ENCODE data around the gene EPG5.

Gene EPG5

GRCh38 chr18:45889419-45890064, 77.6 kb downstream of the EPG5 start:
- H3K27ac ChIP-seq (ENCODE audit: low read depth, low read length): no peak overlapping the region
- no peak overlapping the region for H2AFZ ChIP-seq (ENCODE audit: insufficient read depth, low read length, poor library complexity)
- no peak overlapping the region for H4K91ac ChIP-seq (ENCODE audit: low read depth, low read length)
- H3K27me3 ChIP-seq (ENCODE audit: insufficient read depth, low read length): no peaks in the 10 kb centered on the region
- no peaks in the 10 kb centered on the region for H3K79me2 ChIP-seq (ENCODE audit: control insufficient read depth, insufficient read depth, low read length, poor library complexity)
- peaks cover 2 to 3% of the 10 kb centered on the region in 2 experiments for H3K36me3 ChIP-seq (ENCODE audit: control insufficient read depth in 1 of 2, insufficient read depth in 2 of 2, low read length in 2 of 2)
- no peak overlapping the region for H3K18ac ChIP-seq (ENCODE audit: low read length)
- H3K4me2 ChIP-seq (ENCODE audit: low read length): no peak overlapping the region
- H3K23ac ChIP-seq (ENCODE audit: low read length): no peak overlapping the region
- no peak overlapping the region for H3K14ac ChIP-seq (ENCODE audit: low read length)
- no peak overlapping the region for H4K12ac ChIP-seq (ENCODE audit: low read depth, low read length)
- no peaks in the 10 kb centered on the region for H3K9me3 ChIP-seq (ENCODE audit: insufficient read depth, low read depth, low read length)
- no peak overlapping the region for H2BK12ac ChIP-seq (ENCODE audit: low read length)
- no peak overlapping the region for H4K8ac ChIP-seq (ENCODE audit: low read depth, low read length)
- no peak overlapping the region for H3K9ac ChIP-seq (ENCODE audit: low read length)
- WGBS (ENCODE audit: extremely low coverage, insufficient coverage, insufficient read length): no CpG with 5 or more reads among the region's 3 CpGs
- no peak overlapping the region for H2BK120ac ChIP-seq (ENCODE audit: insufficient read depth, low read length, poor library complexity)
- no peaks in the 10 kb centered on the region for H3K4me1 ChIP-seq (ENCODE audit: control insufficient read depth in 1 of 2, insufficient read depth in 2 of 2, low read length in 2 of 2)
- no peak overlapping the region for H3K4ac ChIP-seq (ENCODE audit: low read depth, low read length)
- no peak for DNase-seq
- no peaks in the 10 kb centered on the region for H3K79me1 ChIP-seq (ENCODE audit: low read length)
- no peak overlapping the region for H2AK5ac ChIP-seq (ENCODE audit: low read length)
- no peak overlapping the region for H3K4me3 ChIP-seq (ENCODE audit: low read depth, low read length)
- H2BK5ac ChIP-seq (ENCODE audit: low read depth, low read length, poor library complexity): no peak overlapping the region

- Histone ChIP-seq H4K12ac (ENCODE audit: low read depth, low read length) (no peak overlapping the region), H3K4me3 (ENCODE audit: low read depth, low read length) (no peak overlapping the region), H3K36me3 (ENCODE audit: control insufficient read depth in 1 of 2, insufficient read depth in 2 of 2, low read length in 2 of 2) (peaks cover 5% of the 10 kb centered on the region in 2 experiments), H3K9ac (ENCODE audit: low read length) (no peak overlapping the region), H2AFZ (ENCODE audit: insufficient read depth, low read length, poor library complexity) (no peak overlapping the region), H4K91ac (ENCODE audit: low read depth, low read length) (no peak overlapping the region), H3K27me3 (ENCODE audit: insufficient read depth, low read length) (no peaks in the 10 kb centered on the region), H3K79me1 (ENCODE audit: low read length) (no peaks in the 10 kb centered on the region), H3K4ac (ENCODE audit: low read depth, low read length) (no peak overlapping the region), H3K9me3 (ENCODE audit: insufficient read depth, low read depth, low read length) (no peaks in the 10 kb centered on the region), H3K4me2 (ENCODE audit: low read length) (no peak overlapping the region), H3K23ac (ENCODE audit: low read length) (no peak overlapping the region), H2BK12ac (ENCODE audit: low read length) (no peak overlapping the region), H2AK5ac (ENCODE audit: low read length) (no peak overlapping the region), H2BK120ac (ENCODE audit: insufficient read depth, low read length, poor library complexity) (no peak overlapping the region), H3K79me2 (ENCODE audit: control insufficient read depth, insufficient read depth, low read length, poor library complexity) (no peaks in the 10 kb centered on the region), H3K18ac (ENCODE audit: low read length) (no peak overlapping the region), H2BK5ac (ENCODE audit: low read depth, low read length, poor library complexity) (no peak overlapping the region), H4K8ac (ENCODE audit: low read depth, low read length) (no peak overlapping the region), H3K14ac (ENCODE audit: low read length) (no peak overlapping the region), H3K4me1 (ENCODE audit: control insufficient read depth in 1 of 2, insufficient read depth in 2 of 2, low read length in 2 of 2) (no peaks in the 10 kb centered on the region), H3K27ac (ENCODE audit: low read depth, low read length) (no peak overlapping the region)
- no CpG with 5 or more reads among the region's 5 CpGs for WGBS (ENCODE audit: extremely low coverage, insufficient coverage, insufficient read length)
- DNase-seq: peak; percentile 22 to 62
Measured at GRCh38 chr18:45887585-45887984, 79.5 kb downstream of the EPG5 start.

- H3K4me1 ChIP-seq (ENCODE audit: control insufficient read depth in 1 of 2, insufficient read depth in 2 of 2, low read length in 2 of 2): no peaks in the 10 kb centered on the region
- H3K4me3 ChIP-seq (ENCODE audit: low read depth, low read length): peak overlapping the region; percentile 43
- H2BK5ac ChIP-seq (ENCODE audit: low read depth, low read length, poor library complexity): no peak overlapping the region
- no peaks in the 10 kb centered on the region for H3K79me1 ChIP-seq (ENCODE audit: low read length)
- no peak overlapping the region for H3K27ac ChIP-seq (ENCODE audit: low read depth, low read length)
- no peak for DNase-seq
- H3K79me2 ChIP-seq (ENCODE audit: control insufficient read depth, insufficient read depth, low read length, poor library complexity): no peaks in the 10 kb centered on the region
- no peak overlapping the region for H2BK12ac ChIP-seq (ENCODE audit: low read length)
- H3K36me3 ChIP-seq (ENCODE audit: control insufficient read depth in 1 of 2, insufficient read depth in 2 of 2, low read length in 2 of 2): peaks cover 1 to 3% of the 10 kb centered on the region in 2 experiments
- WGBS (ENCODE audit: extremely low coverage, insufficient coverage, insufficient read length): no CpG with 5 or more reads among the region's 3 CpGs
- no peak overlapping the region for H2BK120ac ChIP-seq (ENCODE audit: insufficient read depth, low read length, poor library complexity)
- no peak overlapping the region for H3K9ac ChIP-seq (ENCODE audit: low read length)
- no peak overlapping the region for H4K8ac ChIP-seq (ENCODE audit: low read depth, low read length)
- no peak overlapping the region for H3K18ac ChIP-seq (ENCODE audit: low read length)
- H4K12ac ChIP-seq (ENCODE audit: low read depth, low read length): no peak overlapping the region
- H3K27me3 ChIP-seq (ENCODE audit: insufficient read depth, low read length): no peaks in the 10 kb centered on the region
- H3K4ac ChIP-seq (ENCODE audit: low read depth, low read length): no peak overlapping the region
- H3K23ac ChIP-seq (ENCODE audit: low read length): no peak overlapping the region
- H2AK5ac ChIP-seq (ENCODE audit: low read length): no peak overlapping the region
- H3K4me2 ChIP-seq (ENCODE audit: low read length): no peak overlapping the region
- H3K14ac ChIP-seq (ENCODE audit: low read length): no peak overlapping the region
- H4K91ac ChIP-seq (ENCODE audit: low read depth, low read length): no peak overlapping the region
- no peaks in the 10 kb centered on the region for H3K9me3 ChIP-seq (ENCODE audit: insufficient read depth, low read depth, low read length)
- H2AFZ ChIP-seq (ENCODE audit: insufficient read depth, low read length, poor library complexity): no peak overlapping the region
Measured at GRCh38 chr18:45880876-45881558, 86.1 kb downstream of the EPG5 start.

- Histone ChIP-seq H2BK120ac (ENCODE audit: insufficient read depth, low read length, poor library complexity) (no peak overlapping the region), H4K91ac (ENCODE audit: low read depth, low read length) (no peak overlapping the region), H3K18ac (ENCODE audit: low read length) (no peak overlapping the region), H3K79me2 (ENCODE audit: control insufficient read depth, insufficient read depth, low read length, poor library complexity) (no peaks in the 10 kb centered on the region), H4K12ac (ENCODE audit: low read depth, low read length) (no peak overlapping the region), H3K27ac (ENCODE audit: low read depth, low read length) (no peak overlapping the region), H3K4me2 (ENCODE audit: low read length) (no peak overlapping the region), H3K14ac (ENCODE audit: low read length) (no peak overlapping the region), H2AK5ac (ENCODE audit: low read length) (no peak overlapping the region), H3K9me3 (ENCODE audit: insufficient read depth, low read depth, low read length) (no peaks in the 10 kb centered on the region), H3K79me1 (ENCODE audit: low read length) (no peaks in the 10 kb centered on the region), H3K4ac (ENCODE audit: low read depth, low read length) (no peak overlapping the region), H4K8ac (ENCODE audit: low read depth, low read length) (no peak overlapping the region), H2BK12ac (ENCODE audit: low read length) (no peak overlapping the region), H2AFZ (ENCODE audit: insufficient read depth, low read length, poor library complexity) (no peak overlapping the region), H3K27me3 (ENCODE audit: insufficient read depth, low read length) (no peaks in the 10 kb centered on the region), H3K23ac (ENCODE audit: low read length) (no peak overlapping the region), H3K36me3 (ENCODE audit: control insufficient read depth in 1 of 2, insufficient read depth in 2 of 2, low read length in 2 of 2) (peaks cover 3 to 5% of the 10 kb centered on the region in 2 experiments), H3K9ac (ENCODE audit: low read length) (no peak overlapping the region), H3K4me3 (ENCODE audit: low read depth, low read length) (no peak overlapping the region), H3K4me1 (ENCODE audit: control insufficient read depth in 1 of 2, insufficient read depth in 2 of 2, low read length in 2 of 2) (no peaks in the 10 kb centered on the region), H2BK5ac (ENCODE audit: low read depth, low read length, poor library complexity) (no peak overlapping the region)
- peak; percentile 59 to 72 for DNase-seq
- WGBS (ENCODE audit: extremely low coverage, insufficient coverage, insufficient read length): no CpG with 5 or more reads among the region's 17 CpGs
Measured at GRCh38 chr18:45879681-45880655, 87.2 kb downstream of the EPG5 start.

All from trophoblast cell (in vitro differentiated cells and primary cell).